Sigmoid colon (tissue), 4 donors: ENCODE data around the gene HCCS.

ENCODE experiments used
- POLR2A ChIP-seq, 2 donors: fragments of 450-650 bp; IDR thresholded peaks; one replicate each; pipeline ENCODE4 v1.6.1; 2016; ENCODE audit warnings: antibody characterized with exemption in 2 of 2, mild to moderate bottlenecking in 2 of 2, moderate library complexity in 2 of 2
- POLR2AphosphoS5 ChIP-seq, 4 donors: sonication (generic); formaldehyde crosslinking; IDR thresholded peaks; one replicate each; pipeline ENCODE4 v1.6.1; 2017; ENCODE audit warnings: antibody characterized with exemption in 4 of 4
- TF ChIP-seq, protein P1 (sequence below), 4 experiments: fragments of 450-650 bp in 3 of 4; fragments of 200-600 bp in 1 of 4; IDR thresholded peaks; one replicate each; pipeline ENCODE4 v1.5.1; 2016 to 2019; ENCODE audit warnings: antibody characterized with exemption in 4 of 4, mild to moderate bottlenecking in 3 of 4, moderate library complexity in 2 of 4

GRCh38 chrX:11119313-11119943 is 8.3 kb downstream of the HCCS start:
- TF ChIP-seq, protein P1, sequence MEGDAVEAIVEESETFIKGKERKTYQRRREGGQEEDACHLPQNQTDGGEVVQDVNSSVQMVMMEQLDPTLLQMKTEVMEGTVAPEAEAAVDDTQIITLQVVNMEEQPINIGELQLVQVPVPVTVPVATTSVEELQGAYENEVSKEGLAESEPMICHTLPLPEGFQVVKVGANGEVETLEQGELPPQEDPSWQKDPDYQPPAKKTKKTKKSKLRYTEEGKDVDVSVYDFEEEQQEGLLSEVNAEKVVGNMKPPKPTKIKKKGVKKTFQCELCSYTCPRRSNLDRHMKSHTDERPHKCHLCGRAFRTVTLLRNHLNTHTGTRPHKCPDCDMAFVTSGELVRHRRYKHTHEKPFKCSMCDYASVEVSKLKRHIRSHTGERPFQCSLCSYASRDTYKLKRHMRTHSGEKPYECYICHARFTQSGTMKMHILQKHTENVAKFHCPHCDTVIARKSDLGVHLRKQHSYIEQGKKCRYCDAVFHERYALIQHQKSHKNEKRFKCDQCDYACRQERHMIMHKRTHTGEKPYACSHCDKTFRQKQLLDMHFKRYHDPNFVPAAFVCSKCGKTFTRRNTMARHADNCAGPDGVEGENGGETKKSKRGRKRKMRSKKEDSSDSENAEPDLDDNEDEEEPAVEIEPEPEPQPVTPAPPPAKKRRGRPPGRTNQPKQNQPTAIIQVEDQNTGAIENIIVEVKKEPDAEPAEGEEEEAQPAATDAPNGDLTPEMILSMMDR (IDR thresholded peaks at IDR 0.05): no peak
- TF ChIP-seq POLR2AphosphoS5 (IDR thresholded peaks at IDR 0.05) (no peak), POLR2A (IDR thresholded peaks at IDR 0.05) (no peak)
